ENCODE results near the gene DDX60. TPM values are rescaled to one million over a fixed set of nuclear protein-coding genes. Genes with fewer than 3 reads are reported as not detected.

Gene DDX60
- total and polyA plus RNA-seq, 2 donors (not counting 3 experiments of a cell fraction or from before 2014, with no cell fraction given): 3.8 to 9.3 TPM

DNA sequence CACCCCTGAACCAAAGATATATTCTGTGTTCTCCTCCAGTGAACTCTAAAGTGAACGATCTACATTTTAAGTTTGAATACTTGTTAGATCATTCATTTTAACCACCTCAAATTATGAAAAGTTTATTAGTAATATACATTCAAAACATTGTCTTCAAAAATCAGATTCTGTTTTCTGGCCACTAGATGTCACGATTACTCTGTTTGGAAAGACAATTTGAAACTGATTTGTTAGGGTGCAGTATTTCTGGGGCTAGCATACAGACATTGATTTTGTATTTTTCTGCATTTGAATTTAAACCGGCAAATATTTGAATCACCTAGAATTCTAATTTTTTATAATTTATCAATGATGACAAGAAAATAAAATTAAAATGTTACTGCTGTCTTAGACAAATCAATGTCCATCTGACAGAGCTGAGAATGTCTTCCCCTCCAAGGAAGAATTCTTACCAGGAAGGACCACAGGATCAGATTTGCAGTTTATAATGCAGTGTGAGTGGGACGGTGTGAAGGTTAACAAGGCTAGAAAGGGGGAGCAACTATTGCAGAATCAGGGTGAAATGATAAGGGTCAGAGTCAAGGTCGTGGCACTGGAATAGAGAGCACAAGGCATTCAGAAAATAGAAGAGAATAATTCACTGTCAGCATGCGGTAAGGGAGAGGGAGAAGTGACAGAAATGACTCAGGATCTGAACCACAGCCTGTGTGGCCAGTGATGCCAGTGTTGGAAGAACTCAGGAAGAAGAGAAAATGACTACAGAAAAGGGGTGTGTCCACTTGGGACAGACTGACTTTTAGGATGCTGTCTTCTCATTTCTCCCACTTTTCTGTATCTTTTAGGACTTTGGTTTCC, 134.6 kb downstream of the DDX60 start:
- dilution Hi-C loops (cut with MboI; ENCODE audit: extremely low pct_ligation_motif_present, low sequenced_read_pairs) (no loop called here), intact Hi-C loops (cut with micrococcal nuclease) (loop anchor here (1.0 to 10.0 kb wide), 10 partner anchors 301 to 1303 kb away; partner anchors contain the start of gene DDX60L)
- H3K4me1 ChIP-seq (ENCODE audit: control insufficient read depth, extremely low read depth, insufficient read depth, low read length): peaks cover 3% of the 10 kb centered on the region
- H3K79me2 ChIP-seq (ENCODE audit: control insufficient read depth, insufficient read depth, low read length): no peaks in the 10 kb centered on the region
- no peak overlapping the region for H3K9ac ChIP-seq (replicated peaks; ENCODE audit: extremely low read depth, insufficient read depth, low read length)
- H2AFZ ChIP-seq (ENCODE audit: low read depth, low read length): peak overlapping the region; percentile 60
- ChIA-PET CTCF (interaction anchor here (0.6 to 1.8 kb wide), 16 partner anchors 17 to 745 kb away, joined by 3 to 15 read pairs (median 4); no protein-coding TSS in a partner anchor), POLR2A (no interaction called here)
- FAIRE-seq (peak; percentile 92), DNase-seq (ENCODE audit: low read depth, low spot score) (peak; percentile 65)
- H3K9me1 ChIP-seq (replicated peaks; ENCODE audit: control insufficient read depth, extremely low read depth, insufficient read depth, low read length): no peaks in the 10 kb centered on the region
- no peak overlapping the region for H3K4me2 ChIP-seq (ENCODE audit: insufficient read depth, low read length)
- H3K27ac ChIP-seq (ENCODE audit: insufficient read depth, low read depth, low read length): no peak overlapping the region
- TF ChIP-seq, protein P1, sequence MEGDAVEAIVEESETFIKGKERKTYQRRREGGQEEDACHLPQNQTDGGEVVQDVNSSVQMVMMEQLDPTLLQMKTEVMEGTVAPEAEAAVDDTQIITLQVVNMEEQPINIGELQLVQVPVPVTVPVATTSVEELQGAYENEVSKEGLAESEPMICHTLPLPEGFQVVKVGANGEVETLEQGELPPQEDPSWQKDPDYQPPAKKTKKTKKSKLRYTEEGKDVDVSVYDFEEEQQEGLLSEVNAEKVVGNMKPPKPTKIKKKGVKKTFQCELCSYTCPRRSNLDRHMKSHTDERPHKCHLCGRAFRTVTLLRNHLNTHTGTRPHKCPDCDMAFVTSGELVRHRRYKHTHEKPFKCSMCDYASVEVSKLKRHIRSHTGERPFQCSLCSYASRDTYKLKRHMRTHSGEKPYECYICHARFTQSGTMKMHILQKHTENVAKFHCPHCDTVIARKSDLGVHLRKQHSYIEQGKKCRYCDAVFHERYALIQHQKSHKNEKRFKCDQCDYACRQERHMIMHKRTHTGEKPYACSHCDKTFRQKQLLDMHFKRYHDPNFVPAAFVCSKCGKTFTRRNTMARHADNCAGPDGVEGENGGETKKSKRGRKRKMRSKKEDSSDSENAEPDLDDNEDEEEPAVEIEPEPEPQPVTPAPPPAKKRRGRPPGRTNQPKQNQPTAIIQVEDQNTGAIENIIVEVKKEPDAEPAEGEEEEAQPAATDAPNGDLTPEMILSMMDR (IDR thresholded peaks at IDR 0.05; ENCODE audit: extremely low read depth in 1 of 2, insufficient read depth in 1 of 2, low read depth in 1 of 2, low read length in 2 of 2): peak; percentile 18 to 22
- no peak for TF ChIP-seq JUN (IDR thresholded peaks at IDR 0.05; ENCODE audit: borderline replicate concordance, insufficient read depth, insufficient read length, low read depth)
- no peaks in the 10 kb centered on the region for H4K20me1 ChIP-seq (replicated peaks; ENCODE audit: control insufficient read depth, extremely low read depth, insufficient read depth, low read length)
- BruUV-seq (replicated peaks): no TSS peak
- no peaks in the 10 kb centered on the region for H3K9me3 ChIP-seq (replicated peaks; ENCODE audit: control insufficient read depth, insufficient read depth, low read length)
- no peak overlapping the region for H3K4me3 ChIP-seq (replicated peaks in 1 of 3; ENCODE audit: insufficient read depth in 1 of 3, low read depth in 1 of 3, low read length in 3 of 3)
- no peaks in the 10 kb centered on the region for H3K27me3 ChIP-seq (ENCODE audit: control insufficient read depth in 2 of 2, insufficient read depth in 2 of 2, low read length in 2 of 2)
- no peaks in the 10 kb centered on the region for H3K36me3 ChIP-seq (ENCODE audit: control insufficient read depth in 2 of 2, extremely low read depth in 1 of 2, insufficient read depth in 2 of 2, low read length in 2 of 2)

DNA sequence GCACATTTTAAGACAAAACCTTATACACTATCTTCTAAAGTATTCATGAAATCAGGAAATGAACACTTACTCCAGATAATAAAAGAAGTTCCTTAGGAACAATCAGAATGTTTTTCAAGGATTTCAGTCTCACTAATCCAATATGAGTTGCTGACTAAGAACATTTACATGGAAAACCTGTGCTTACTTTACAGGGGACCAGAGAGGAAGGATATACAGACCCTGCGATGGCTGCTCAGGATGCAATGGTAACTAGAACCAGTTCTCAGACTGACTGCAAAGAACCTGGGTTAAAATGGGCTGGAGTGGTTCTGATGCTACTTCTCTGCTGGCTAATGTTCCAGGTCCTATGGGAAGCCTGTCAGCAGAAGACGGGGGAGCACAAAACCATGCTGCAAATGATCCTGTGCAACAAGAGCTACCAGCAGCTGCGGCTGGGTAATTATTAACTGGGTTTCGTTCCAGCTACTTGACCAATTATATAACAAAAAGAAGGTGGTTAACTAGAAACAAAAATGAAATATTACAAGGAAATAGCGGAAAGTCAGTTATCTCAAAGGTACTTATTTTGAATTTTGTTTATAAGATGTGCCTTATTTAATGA, 140.9 kb downstream of the DDX60 start:
- H3K9me1 ChIP-seq (replicated peaks; ENCODE audit: control insufficient read depth, extremely low read depth, insufficient read depth, low read length): no peaks in the 10 kb centered on the region
- POLR2A ChIA-PET: no interaction called here
- dilution Hi-C loops (cut with MboI; ENCODE audit: extremely low pct_ligation_motif_present, low sequenced_read_pairs) (no loop called here), intact Hi-C loops (cut with micrococcal nuclease) (no loop called here)
- no peaks in the 10 kb centered on the region for H3K9me3 ChIP-seq (replicated peaks; ENCODE audit: control insufficient read depth, insufficient read depth, low read length)
- TF ChIP-seq FOS (IDR thresholded peaks at IDR 0.05; ENCODE audit: borderline replicate concordance, insufficient read depth, low read length) (no peak), JUN (IDR thresholded peaks at IDR 0.05; ENCODE audit: borderline replicate concordance, insufficient read depth, insufficient read length, low read depth) (no peak), MYC (IDR thresholded peaks at IDR 0.05; ENCODE audit: low read depth, low read length) (no peak), GATA2 (IDR thresholded peaks at IDR 0.05; ENCODE audit: insufficient read depth, insufficient read length, low read depth, low read length) (no peak), POLR2A (IDR thresholded peaks at IDR 0.05; ENCODE audit: low read depth, low read length) (no peak), EZH2 (IDR thresholded peaks at IDR 0.05; ENCODE audit: borderline replicate concordance, low read depth, low read length, severe bottlenecking) (no peak), POLR2AphosphoS5 (IDR thresholded peaks at IDR 0.05; ENCODE audit: insufficient read depth, low read depth, low read length) (no peak)
- TF ChIP-seq, protein P2, sequence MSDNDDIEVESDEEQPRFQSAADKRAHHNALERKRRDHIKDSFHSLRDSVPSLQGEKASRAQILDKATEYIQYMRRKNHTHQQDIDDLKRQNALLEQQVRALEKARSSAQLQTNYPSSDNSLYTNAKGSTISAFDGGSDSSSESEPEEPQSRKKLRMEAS (IDR thresholded peaks at IDR 0.05; ENCODE audit: insufficient read depth, insufficient read length): no peak
- TF ChIP-seq, protein P1 (IDR thresholded peaks at IDR 0.05; ENCODE audit: extremely low read depth in 1 of 2, insufficient read depth in 1 of 2, low read depth in 1 of 2, low read length in 2 of 2): no peak
- no peaks in the 10 kb centered on the region for H4K20me1 ChIP-seq (replicated peaks; ENCODE audit: control insufficient read depth, extremely low read depth, insufficient read depth, low read length)
- no peak for DNase-seq (ENCODE audit: low read depth, low spot score)
- CTCF ChIA-PET: no interaction called here
- H3K4me1 ChIP-seq (ENCODE audit: control insufficient read depth, extremely low read depth, insufficient read depth, low read length): peaks cover 3% of the 10 kb centered on the region
- no peaks in the 10 kb centered on the region for H3K79me2 ChIP-seq (ENCODE audit: control insufficient read depth, insufficient read depth, low read length)
- no peak overlapping the region for H3K27ac ChIP-seq (ENCODE audit: insufficient read depth, low read depth, low read length)
- no peak overlapping the region for H3K4me2 ChIP-seq (ENCODE audit: insufficient read depth, low read length)
- no peak overlapping the region for H3K4me3 ChIP-seq (replicated peaks in 1 of 3; ENCODE audit: insufficient read depth in 1 of 3, low read depth in 1 of 3, low read length in 3 of 3)
- no peak overlapping the region for H3K9ac ChIP-seq (replicated peaks; ENCODE audit: extremely low read depth, insufficient read depth, low read length)
- no peaks in the 10 kb centered on the region for H3K36me3 ChIP-seq (ENCODE audit: control insufficient read depth in 2 of 2, extremely low read depth in 1 of 2, insufficient read depth in 2 of 2, low read length in 2 of 2)
- no TSS peak for BruUV-seq (replicated peaks)
- peak; percentile 52 for FAIRE-seq
- H3K27me3 ChIP-seq (ENCODE audit: control insufficient read depth in 2 of 2, insufficient read depth in 2 of 2, low read length in 2 of 2): no peaks in the 10 kb centered on the region
- H2AFZ ChIP-seq (ENCODE audit: low read depth, low read length): no peak overlapping the region

All from endothelial cell of umbilical vein (primary cell).